ENCODE results near the gene GK2. TPM values are rescaled to one million over a fixed set of nuclear protein-coding genes. Genes with fewer than 3 reads are reported as not detected.

GK2 gene
- total and polyA plus RNA-seq, 2 of the 13 experiments (the other 11 are each of a cell fraction or from before 2014, with no cell fraction given) = not detected

DNA sequence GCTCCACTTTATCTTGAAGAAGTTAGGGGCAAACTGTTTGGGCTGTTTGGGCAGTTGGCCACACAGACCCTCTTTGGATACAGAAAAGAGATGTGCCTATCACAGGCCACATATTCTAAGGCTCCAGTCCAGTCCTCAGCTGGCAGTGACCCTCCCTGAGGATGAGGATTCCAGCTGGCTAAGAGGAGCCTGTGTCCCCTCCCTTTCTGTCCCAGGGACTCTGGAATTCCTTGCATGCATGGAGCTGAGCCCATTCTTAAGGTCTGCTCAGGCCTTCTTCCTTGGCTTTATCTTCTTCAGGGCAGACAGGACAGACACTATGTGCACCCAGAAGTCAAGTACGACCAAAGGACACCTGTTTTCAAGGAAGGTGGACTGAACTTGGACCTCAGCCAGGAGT lies 23.8 kb upstream of the GK2 start:
- Histone ChIP-seq H3K4me1 (ENCODE audit: insufficient read depth, low read length) (no peaks in the 10 kb centered on the region), H3K27me3 (ENCODE audit: control insufficient read depth in 1 of 2, insufficient read depth in 2 of 2, low read length in 2 of 2) (no peaks in the 10 kb centered on the region), H3K9me3 (ENCODE audit: low read length) (no peaks in the 10 kb centered on the region), H2AFZ (ENCODE audit: low read length) (no peak overlapping the region), H3K4me3 (replicated peaks in 1 of 3; ENCODE audit: insufficient read depth in 1 of 3, low read depth in 2 of 3, low read length in 3 of 3) (no peak overlapping the region), H3K36me3 (replicated peaks in 1 of 2; ENCODE audit: control insufficient read depth in 1 of 2, insufficient read depth in 2 of 2, low read length in 2 of 2) (no peaks in the 10 kb centered on the region), H3K79me2 (ENCODE audit: insufficient read depth, low read length) (no peaks in the 10 kb centered on the region), H3K4me2 (ENCODE audit: low read depth, low read length) (no peak overlapping the region), H3K9ac (ENCODE audit: insufficient read depth, low read depth, low read length) (no peak overlapping the region), H3K27ac (ENCODE audit: extremely low read length, insufficient read depth, low read length) (no peak overlapping the region), H4K20me1 (ENCODE audit: insufficient read depth, low read length) (no peaks in the 10 kb centered on the region)
- intact Hi-C loops (cut with micrococcal nuclease; ENCODE audit: unreplicated experiment) (no loop called here), in situ Hi-C loops (cut with HindIII; ENCODE audit: extremely low pct_ligation_motif_present, low pct_unique_long_range_greater_than_20kb) (no loop called here)
- CTCF ChIA-PET (ENCODE audit: low intra/inter-chr PET ratio, low total read pairs) = no interaction called here
- no peak for ATAC-seq
- no CpG with 5 or more reads among the region's 1 CpG for WGBS (ENCODE audit: low lambda C conversion rate)
- POLR2A ChIA-PET = no interaction called here
- TF ChIP-seq, protein P1, sequence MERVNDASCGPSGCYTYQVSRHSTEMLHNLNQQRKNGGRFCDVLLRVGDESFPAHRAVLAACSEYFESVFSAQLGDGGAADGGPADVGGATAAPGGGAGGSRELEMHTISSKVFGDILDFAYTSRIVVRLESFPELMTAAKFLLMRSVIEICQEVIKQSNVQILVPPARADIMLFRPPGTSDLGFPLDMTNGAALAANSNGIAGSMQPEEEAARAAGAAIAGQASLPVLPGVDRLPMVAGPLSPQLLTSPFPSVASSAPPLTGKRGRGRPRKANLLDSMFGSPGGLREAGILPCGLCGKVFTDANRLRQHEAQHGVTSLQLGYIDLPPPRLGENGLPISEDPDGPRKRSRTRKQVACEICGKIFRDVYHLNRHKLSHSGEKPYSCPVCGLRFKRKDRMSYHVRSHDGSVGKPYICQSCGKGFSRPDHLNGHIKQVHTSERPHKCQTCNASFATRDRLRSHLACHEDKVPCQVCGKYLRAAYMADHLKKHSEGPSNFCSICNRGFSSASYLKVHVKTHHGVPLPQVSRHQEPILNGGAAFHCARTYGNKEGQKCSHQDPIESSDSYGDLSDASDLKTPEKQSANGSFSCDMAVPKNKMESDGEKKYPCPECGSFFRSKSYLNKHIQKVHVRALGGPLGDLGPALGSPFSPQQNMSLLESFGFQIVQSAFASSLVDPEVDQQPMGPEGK (CRISPR knock-in tag; IDR thresholded peaks at IDR 0.05) = no peak
- no peak for TF ChIP-seq RARG (CRISPR knock-in tag; IDR thresholded peaks at IDR 0.05; ENCODE audit: low read depth)
- no peak for TF ChIP-seq ZKSCAN5 (CRISPR knock-in tag; IDR thresholded peaks at IDR 0.05)
- TF ChIP-seq, protein P2, sequence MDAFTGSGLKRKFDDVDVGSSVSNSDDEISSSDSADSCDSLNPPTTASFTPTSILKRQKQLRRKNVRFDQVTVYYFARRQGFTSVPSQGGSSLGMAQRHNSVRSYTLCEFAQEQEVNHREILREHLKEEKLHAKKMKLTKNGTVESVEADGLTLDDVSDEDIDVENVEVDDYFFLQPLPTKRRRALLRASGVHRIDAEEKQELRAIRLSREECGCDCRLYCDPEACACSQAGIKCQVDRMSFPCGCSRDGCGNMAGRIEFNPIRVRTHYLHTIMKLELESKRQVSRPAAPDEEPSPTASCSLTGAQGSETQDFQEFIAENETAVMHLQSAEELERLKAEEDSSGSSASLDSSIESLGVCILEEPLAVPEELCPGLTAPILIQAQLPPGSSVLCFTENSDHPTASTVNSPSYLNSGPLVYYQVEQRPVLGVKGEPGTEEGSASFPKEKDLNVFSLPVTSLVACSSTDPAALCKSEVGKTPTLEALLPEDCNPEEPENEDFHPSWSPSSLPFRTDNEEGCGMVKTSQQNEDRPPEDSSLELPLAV (CRISPR knock-in tag; conservative IDR thresholded peaks at IDR 0.05; ENCODE audit: low read depth) = no peak
- no peak for TF ChIP-seq STAG1 (CRISPR knock-in tag; IDR thresholded peaks at IDR 0.05)
- TF ChIP-seq TAF1 (CRISPR knock-in tag; IDR thresholded peaks at IDR 0.05) = no peak
- TF ChIP-seq, protein P3, sequence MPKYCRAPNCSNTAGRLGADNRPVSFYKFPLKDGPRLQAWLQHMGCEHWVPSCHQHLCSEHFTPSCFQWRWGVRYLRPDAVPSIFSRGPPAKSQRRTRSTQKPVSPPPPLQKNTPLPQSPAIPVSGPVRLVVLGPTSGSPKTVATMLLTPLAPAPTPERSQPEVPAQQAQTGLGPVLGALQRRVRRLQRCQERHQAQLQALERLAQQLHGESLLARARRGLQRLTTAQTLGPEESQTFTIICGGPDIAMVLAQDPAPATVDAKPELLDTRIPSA (CRISPR knock-in tag; IDR thresholded peaks at IDR 0.05; ENCODE audit: borderline replicate concordance) = no peak
- TF ChIP-seq NFE2 (CRISPR knock-in tag; IDR thresholded peaks at IDR 0.05) = no peak
- no peak for TF ChIP-seq NCOA2 (CRISPR knock-in tag; IDR thresholded peaks at IDR 0.05)
- TF ChIP-seq SRSF9 (IDR thresholded peaks at IDR 0.05; ENCODE audit: borderline replicate concordance, insufficient read depth, low read depth, low read length, poor library complexity, severe bottlenecking) = no peak
- TF ChIP-seq, protein P4, sequence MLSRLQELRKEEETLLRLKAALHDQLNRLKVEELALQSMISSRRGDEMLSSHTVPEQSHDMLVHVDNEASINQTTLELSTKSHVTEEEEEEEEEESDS (CRISPR knock-in tag; IDR thresholded peaks at IDR 0.05; ENCODE audit: borderline replicate concordance) = no peak
- no peak for TF ChIP-seq ZNF256 (CRISPR knock-in tag; conservative IDR thresholded peaks at IDR 0.05)
- TF ChIP-seq RFXAP (CRISPR knock-in tag; IDR thresholded peaks at IDR 0.05; ENCODE audit: borderline replicate concordance) = no peak
- no peak for TF ChIP-seq MAF1 (CRISPR knock-in tag; IDR thresholded peaks at IDR 0.05; ENCODE audit: borderline replicate concordance)
- TF ChIP-seq ETV6 (CRISPR knock-in tag; conservative IDR thresholded peaks at IDR 0.05) = no peak
- no peak for TF ChIP-seq ZFP36L1 (CRISPR knock-in tag; IDR thresholded peaks at IDR 0.05)
- no peak for TF ChIP-seq ZFYVE20 (CRISPR knock-in tag; IDR thresholded peaks at IDR 0.05; ENCODE audit: borderline replicate concordance, low read depth)
- DNase-seq (ENCODE audit: low spot score) = no peak
- BruUV-seq (replicated peaks) = no TSS peak
- FAIRE-seq = no peak
